ENCODE data around the gene KDF1.

Gene KDF1

DNA sequence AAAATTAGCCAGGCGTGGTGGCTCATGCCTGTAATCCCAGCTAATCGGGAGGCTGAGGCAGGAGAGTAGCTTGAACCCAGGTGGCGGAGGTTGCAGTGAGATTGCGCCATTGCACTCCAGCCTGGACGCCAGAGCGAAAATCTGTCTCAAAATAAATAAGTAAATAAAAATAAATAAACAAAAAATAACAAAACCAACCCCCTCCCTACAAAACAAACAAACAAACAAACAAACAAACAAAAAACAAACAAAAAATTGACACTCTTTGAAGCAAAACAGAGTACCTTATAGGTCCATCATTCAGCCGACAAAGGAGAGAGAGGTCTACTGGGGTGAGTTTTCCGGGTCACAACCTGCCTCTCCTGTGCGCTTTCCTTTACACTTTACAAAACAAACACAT lies 5.4 kb upstream of the KDF1 start:
- H3K9me3 ChIP-seq (ENCODE audit: insufficient read depth, low read depth, low read length), result no peaks in the 10 kb centered on the region
- H4K20me1 ChIP-seq (ENCODE audit: insufficient read depth, low read length, poor library complexity, severe bottlenecking), result no peaks in the 10 kb centered on the region
- no peaks in the 10 kb centered on the region for H3K36me3 ChIP-seq (ENCODE audit: insufficient read depth, low read length)
- H3K9ac ChIP-seq (ENCODE audit: low read depth, low read length, poor library complexity, severe bottlenecking), result no peak overlapping the region
- no peaks in the 10 kb centered on the region for H3F3A ChIP-seq (ENCODE audit: low read depth)
- TF ChIP-seq EZH2phosphoT487 (IDR thresholded peaks at IDR 0.05; ENCODE audit: borderline replicate concordance), result no peak
- TF ChIP-seq, protein P1, sequence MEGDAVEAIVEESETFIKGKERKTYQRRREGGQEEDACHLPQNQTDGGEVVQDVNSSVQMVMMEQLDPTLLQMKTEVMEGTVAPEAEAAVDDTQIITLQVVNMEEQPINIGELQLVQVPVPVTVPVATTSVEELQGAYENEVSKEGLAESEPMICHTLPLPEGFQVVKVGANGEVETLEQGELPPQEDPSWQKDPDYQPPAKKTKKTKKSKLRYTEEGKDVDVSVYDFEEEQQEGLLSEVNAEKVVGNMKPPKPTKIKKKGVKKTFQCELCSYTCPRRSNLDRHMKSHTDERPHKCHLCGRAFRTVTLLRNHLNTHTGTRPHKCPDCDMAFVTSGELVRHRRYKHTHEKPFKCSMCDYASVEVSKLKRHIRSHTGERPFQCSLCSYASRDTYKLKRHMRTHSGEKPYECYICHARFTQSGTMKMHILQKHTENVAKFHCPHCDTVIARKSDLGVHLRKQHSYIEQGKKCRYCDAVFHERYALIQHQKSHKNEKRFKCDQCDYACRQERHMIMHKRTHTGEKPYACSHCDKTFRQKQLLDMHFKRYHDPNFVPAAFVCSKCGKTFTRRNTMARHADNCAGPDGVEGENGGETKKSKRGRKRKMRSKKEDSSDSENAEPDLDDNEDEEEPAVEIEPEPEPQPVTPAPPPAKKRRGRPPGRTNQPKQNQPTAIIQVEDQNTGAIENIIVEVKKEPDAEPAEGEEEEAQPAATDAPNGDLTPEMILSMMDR (conservative IDR thresholded peaks at IDR 0.05; ENCODE audit: low read length), result no peak
- no peaks in the 10 kb centered on the region for H3K27me3 ChIP-seq (ENCODE audit: insufficient read depth, low read length, poor library complexity, severe bottlenecking)
- H3K4me1 ChIP-seq (ENCODE audit: insufficient read depth, low read length, poor library complexity, severe bottlenecking), result peaks cover 5% of the 10 kb centered on the region
- no peaks in the 10 kb centered on the region for H3K79me2 ChIP-seq (ENCODE audit: insufficient read depth, low read length)
- H3K9me2 ChIP-seq (replicated peaks; ENCODE audit: low read depth, low read length), result no peaks in the 10 kb centered on the region
- H3K4me2 ChIP-seq (ENCODE audit: low read depth, low read length, poor library complexity, severe bottlenecking), result no peak overlapping the region
- H3K4me3 ChIP-seq (ENCODE audit: low read length, poor library complexity, severe bottlenecking), result no peak overlapping the region
- no peak overlapping the region for H2AFZ ChIP-seq (ENCODE audit: low read length)

GRCh38 chr1:26965213-26965612 lies 4.9 kb upstream of the KDF1 start:
- no peak overlapping the region for H2AFZ ChIP-seq (ENCODE audit: low read length)
- H3K4me2 ChIP-seq (ENCODE audit: low read depth, low read length, poor library complexity, severe bottlenecking), result no peak overlapping the region
- H3K9me2 ChIP-seq (replicated peaks; ENCODE audit: low read depth, low read length), result no peaks in the 10 kb centered on the region
- no peak for TF ChIP-seq EZH2phosphoT487 (IDR thresholded peaks at IDR 0.05; ENCODE audit: borderline replicate concordance)
- TF ChIP-seq, protein P1 (conservative IDR thresholded peaks at IDR 0.05; ENCODE audit: low read length), result no peak
- no peaks in the 10 kb centered on the region for H3K79me2 ChIP-seq (ENCODE audit: insufficient read depth, low read length)
- H3K4me1 ChIP-seq (ENCODE audit: insufficient read depth, low read length, poor library complexity, severe bottlenecking), result peaks cover 5% of the 10 kb centered on the region
- no peaks in the 10 kb centered on the region for H3F3A ChIP-seq (ENCODE audit: low read depth)
- no peak overlapping the region for H3K9ac ChIP-seq (ENCODE audit: low read depth, low read length, poor library complexity, severe bottlenecking)
- no peaks in the 10 kb centered on the region for H3K9me3 ChIP-seq (ENCODE audit: insufficient read depth, low read depth, low read length)
- H3K27me3 ChIP-seq (ENCODE audit: insufficient read depth, low read length, poor library complexity, severe bottlenecking), result no peaks in the 10 kb centered on the region
- no peak overlapping the region for H3K4me3 ChIP-seq (ENCODE audit: low read length, poor library complexity, severe bottlenecking)
- H3K36me3 ChIP-seq (ENCODE audit: insufficient read depth, low read length), result no peaks in the 10 kb centered on the region
- H4K20me1 ChIP-seq (ENCODE audit: insufficient read depth, low read length, poor library complexity, severe bottlenecking), result no peaks in the 10 kb centered on the region

DNA sequence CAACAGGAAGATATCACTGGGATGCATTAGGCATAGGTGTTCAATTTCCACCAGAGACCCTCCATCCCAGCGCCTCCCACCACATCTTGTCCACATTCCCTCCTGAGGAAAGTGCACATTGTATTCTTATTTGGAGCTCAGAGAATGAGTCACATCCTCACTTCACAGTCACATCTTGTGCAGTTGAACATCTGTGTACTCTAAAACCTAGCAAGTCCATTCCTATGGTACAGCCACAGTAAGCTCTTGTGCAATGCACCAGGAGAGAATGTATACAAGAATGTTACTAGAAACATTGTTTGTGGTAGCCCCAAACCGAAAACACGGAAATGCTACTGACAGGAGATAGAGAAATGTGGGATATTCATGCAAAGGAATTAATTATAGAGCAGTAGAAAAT lies 1.6 kb upstream of the KDF1 start:
- TF ChIP-seq, protein P1 (conservative IDR thresholded peaks at IDR 0.05; ENCODE audit: low read length), result no peak
- TF ChIP-seq EZH2phosphoT487 (IDR thresholded peaks at IDR 0.05; ENCODE audit: borderline replicate concordance), result no peak
- no peaks in the 10 kb centered on the region for H3K36me3 ChIP-seq (ENCODE audit: insufficient read depth, low read length)

More for the DNA sequence above, 1.6 kb upstream of the KDF1 start:
- no peaks in the 10 kb centered on the region for H3K27me3 ChIP-seq (ENCODE audit: insufficient read depth, low read length, poor library complexity, severe bottlenecking)
- H3K79me2 ChIP-seq (ENCODE audit: insufficient read depth, low read length), result no peaks in the 10 kb centered on the region
- no peaks in the 10 kb centered on the region for H3F3A ChIP-seq (ENCODE audit: low read depth)
- no peak overlapping the region for H3K4me3 ChIP-seq (ENCODE audit: low read length, poor library complexity, severe bottlenecking)
- H3K9ac ChIP-seq (ENCODE audit: low read depth, low read length, poor library complexity, severe bottlenecking), result no peak overlapping the region
- no peak overlapping the region for H3K4me2 ChIP-seq (ENCODE audit: low read depth, low read length, poor library complexity, severe bottlenecking)
- H3K9me3 ChIP-seq (ENCODE audit: insufficient read depth, low read depth, low read length), result no peaks in the 10 kb centered on the region
- no peaks in the 10 kb centered on the region for H4K20me1 ChIP-seq (ENCODE audit: insufficient read depth, low read length, poor library complexity, severe bottlenecking)
- no peak overlapping the region for H2AFZ ChIP-seq (ENCODE audit: low read length)
- no peaks in the 10 kb centered on the region for H3K9me2 ChIP-seq (replicated peaks; ENCODE audit: low read depth, low read length)
- H3K4me1 ChIP-seq (ENCODE audit: insufficient read depth, low read length, poor library complexity, severe bottlenecking), result peaks cover 5% of the 10 kb centered on the region

Data from Loucy (cell line).